ENCODE results near the gene PCBP3. TPM values are rescaled to one million over a fixed set of nuclear protein-coding genes. Genes with fewer than 3 reads are reported as not detected.
"Not testable (repeated sequence)": the region's sequence is repeated elsewhere in the genome, so short reads cannot be mapped to it uniquely, and the experiment has no call there.

Gene PCBP3
- total RNA-seq, 2 experiments from 2014 or later, result 1.9 to 2.2 TPM

- DNase-seq, result no peak
- Mint-ChIP-seq H3K36me3 (ENCODE audit: low read depth) (peaks cover 2% of the 10 kb centered on the region), H3K4me3 (no peak overlapping the region), H3K27ac (no peak overlapping the region), H3K27me3 (no peaks in the 10 kb centered on the region), H3K4me1 (ENCODE audit: low read depth) (no peaks in the 10 kb centered on the region), H3K9me3 (peaks cover 18% of the 10 kb centered on the region)
- ChIA-PET POLR2A (no interaction called here), CTCF (no interaction called here)
- ATAC-seq, result no peak
- intact Hi-C loops (cut with micrococcal nuclease), result no loop called here
- no peak for TF ChIP-seq CTCF (IDR thresholded peaks at IDR 0.05)
Measured at GRCh38 chr21:45669382-45669781, 25.9 kb downstream of the PCBP3 start.

- intact Hi-C loops (cut with micrococcal nuclease), result no loop called here
- POLR2A ChIA-PET, result no interaction called here
- CTCF ChIA-PET, result no interaction called here
- Mint-ChIP-seq H3K27ac (no peak overlapping the region), H3K4me3 (no peak overlapping the region), H3K4me1 (ENCODE audit: low read depth) (no peaks in the 10 kb centered on the region), H3K9me3 (peaks cover 13% of the 10 kb centered on the region), H3K27me3 (no peaks in the 10 kb centered on the region), H3K36me3 (ENCODE audit: low read depth) (peaks cover 2% of the 10 kb centered on the region)
- no peak for TF ChIP-seq CTCF (IDR thresholded peaks at IDR 0.05)
- DNase-seq (no peak), ATAC-seq (no peak)
Measured at GRCh38 chr21:45670731-45671130, 27.2 kb downstream of the PCBP3 start.

GRCh38 chr21:45678790-45679189 lies 35.3 kb downstream of the PCBP3 start:
- H3K27ac Mint-ChIP-seq; POLR2A ChIA-PET; H3K36me3 Mint-ChIP-seq (ENCODE audit: low read depth); H3K27me3 Mint-ChIP-seq; intact Hi-C loops (cut with micrococcal nuclease); CTCF ChIA-PET; ATAC-seq; H3K9me3 Mint-ChIP-seq; H3K4me1 Mint-ChIP-seq (ENCODE audit: low read depth); H3K4me3 Mint-ChIP-seq: not testable (repeated sequence)
- peak; percentile 9 for DNase-seq

DNA sequence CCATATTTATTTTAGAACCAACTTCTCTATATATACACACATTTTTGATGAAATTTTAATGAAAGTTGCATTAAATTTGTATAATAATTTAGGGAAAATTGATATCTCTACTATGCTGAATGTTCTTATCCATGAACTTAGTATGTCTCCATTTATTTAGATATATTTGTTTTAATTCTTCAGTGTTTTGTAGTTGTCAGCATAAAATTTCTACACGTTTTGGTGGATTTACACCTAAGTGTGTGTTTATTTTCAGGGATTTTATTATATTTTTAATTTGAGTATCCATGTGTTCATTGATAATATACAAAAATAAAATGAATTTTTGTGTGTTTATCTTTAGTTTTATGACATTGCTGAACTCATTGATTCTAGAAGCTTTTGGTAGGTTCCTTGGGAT lies 36.7 kb downstream of the PCBP3 start:
- peaks cover 2% of the 10 kb centered on the region for H3K4me1 Mint-ChIP-seq (ENCODE audit: low read depth)
- H3K4me3 Mint-ChIP-seq, result no peak overlapping the region
- no peak overlapping the region for H3K27ac Mint-ChIP-seq
- H3K27me3 Mint-ChIP-seq, result peaks cover 3% of the 10 kb centered on the region
- TF ChIP-seq CTCF (IDR thresholded peaks at IDR 0.05), result no peak
- CTCF ChIA-PET, result no interaction called here
- no peak for ATAC-seq
- H3K36me3 Mint-ChIP-seq (ENCODE audit: low read depth), result no peaks in the 10 kb centered on the region
- H3K9me3 Mint-ChIP-seq, result no peaks in the 10 kb centered on the region
- intact Hi-C loops (cut with micrococcal nuclease), result no loop called here
- POLR2A ChIA-PET, result no interaction called here
- no peak for DNase-seq

DNA sequence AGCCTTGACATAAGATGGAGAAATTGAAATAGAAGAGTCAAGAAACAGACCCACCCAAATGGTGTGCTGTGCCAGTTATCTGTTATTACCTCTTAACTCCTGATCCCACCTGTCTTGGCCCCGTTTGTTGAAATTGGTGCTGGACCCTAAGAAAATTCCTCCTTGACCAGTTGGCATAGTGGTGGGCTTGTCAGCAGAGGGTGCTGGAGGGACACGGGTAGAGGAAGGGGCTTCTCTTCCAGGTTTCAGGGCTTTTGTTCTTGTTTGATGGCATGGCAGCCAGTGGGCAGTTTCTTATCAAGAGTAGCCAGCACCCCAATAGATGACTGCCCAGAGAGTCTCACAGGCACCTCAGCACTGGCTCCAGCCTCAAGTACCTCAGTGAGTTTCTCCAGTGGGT lies 51.6 kb downstream of the PCBP3 start:
- Mint-ChIP-seq H3K4me1 (ENCODE audit: low read depth) (peaks cover 17% of the 10 kb centered on the region), H3K36me3 (ENCODE audit: low read depth) (no peaks in the 10 kb centered on the region), H3K27ac (no peak overlapping the region), H3K27me3 (no peaks in the 10 kb centered on the region), H3K9me3 (peaks cover 3% of the 10 kb centered on the region), H3K4me3 (no peak overlapping the region)
- no peak for TF ChIP-seq CTCF (IDR thresholded peaks at IDR 0.05)
- intact Hi-C loops (cut with micrococcal nuclease), result loop anchor here (10.0 kb wide), 1 partner anchor 130 kb away; no protein-coding TSS in a partner anchor
- peak; percentile 12 for DNase-seq
- ChIA-PET POLR2A (no interaction called here), CTCF (no interaction called here)
- ATAC-seq, result no peak
